GM12872 (cell line): ENCODE results near the gene UPP2.

Source experiments
- TF ChIP-seq, protein P1 (sequence below): IDR thresholded peaks from 3 replicates; pipeline ENCODE4 v1.5.1; 2011; ENCODE audit warnings: low read depth, mild to moderate bottlenecking, low read length, moderate library complexity; ENCODE audit not compliant: insufficient read depth

Gene UPP2

DNA sequence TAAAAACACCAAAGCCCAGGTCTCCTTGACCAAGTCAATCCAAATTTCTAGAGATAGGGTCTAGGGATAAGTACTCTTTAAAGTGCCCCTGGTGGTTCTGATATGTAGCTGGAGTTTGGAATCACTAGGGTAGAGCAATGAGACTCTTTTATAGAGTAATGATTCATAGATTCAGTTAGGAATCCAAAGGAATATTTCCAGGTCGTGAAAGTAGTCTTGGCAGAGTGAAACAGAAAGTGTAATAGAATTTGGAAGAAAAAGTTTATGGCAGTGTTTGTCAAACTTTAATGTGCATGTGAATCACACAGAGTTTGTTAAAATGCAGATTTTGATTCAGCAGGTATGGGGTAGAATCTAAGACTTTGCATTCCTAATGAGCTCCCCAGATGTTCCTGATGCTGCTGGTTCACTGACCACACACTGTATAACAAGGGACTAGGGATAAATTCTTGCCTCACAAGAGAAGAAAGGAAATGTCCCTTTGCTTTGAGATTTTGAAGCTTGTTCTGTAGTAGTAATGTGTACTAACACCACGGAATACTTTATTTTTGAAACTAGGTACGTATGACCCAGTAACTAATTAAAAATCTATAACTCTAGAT, 1.8 kb downstream of the UPP2 start:
- TF ChIP-seq, protein P1, sequence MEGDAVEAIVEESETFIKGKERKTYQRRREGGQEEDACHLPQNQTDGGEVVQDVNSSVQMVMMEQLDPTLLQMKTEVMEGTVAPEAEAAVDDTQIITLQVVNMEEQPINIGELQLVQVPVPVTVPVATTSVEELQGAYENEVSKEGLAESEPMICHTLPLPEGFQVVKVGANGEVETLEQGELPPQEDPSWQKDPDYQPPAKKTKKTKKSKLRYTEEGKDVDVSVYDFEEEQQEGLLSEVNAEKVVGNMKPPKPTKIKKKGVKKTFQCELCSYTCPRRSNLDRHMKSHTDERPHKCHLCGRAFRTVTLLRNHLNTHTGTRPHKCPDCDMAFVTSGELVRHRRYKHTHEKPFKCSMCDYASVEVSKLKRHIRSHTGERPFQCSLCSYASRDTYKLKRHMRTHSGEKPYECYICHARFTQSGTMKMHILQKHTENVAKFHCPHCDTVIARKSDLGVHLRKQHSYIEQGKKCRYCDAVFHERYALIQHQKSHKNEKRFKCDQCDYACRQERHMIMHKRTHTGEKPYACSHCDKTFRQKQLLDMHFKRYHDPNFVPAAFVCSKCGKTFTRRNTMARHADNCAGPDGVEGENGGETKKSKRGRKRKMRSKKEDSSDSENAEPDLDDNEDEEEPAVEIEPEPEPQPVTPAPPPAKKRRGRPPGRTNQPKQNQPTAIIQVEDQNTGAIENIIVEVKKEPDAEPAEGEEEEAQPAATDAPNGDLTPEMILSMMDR = no peak

DNA sequence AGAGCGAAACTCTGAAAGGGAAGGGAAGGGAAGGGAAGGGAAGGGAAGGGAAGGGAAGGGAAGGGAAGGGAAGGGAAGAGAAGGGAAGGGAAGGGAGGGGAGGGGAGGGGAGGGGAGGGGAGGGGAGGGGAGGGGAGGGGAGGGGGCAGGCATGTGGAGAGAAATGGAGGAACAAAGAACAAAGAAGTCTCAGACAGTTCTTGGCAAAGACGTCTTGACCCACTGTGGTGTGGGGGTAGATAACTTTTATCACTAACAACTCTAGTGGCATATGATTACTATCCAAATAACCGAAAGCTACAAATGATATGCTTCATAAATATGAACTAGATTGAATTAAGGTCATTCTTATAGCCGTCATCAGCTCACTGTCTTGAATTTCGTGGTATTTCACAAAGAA, 3.2 kb downstream of the UPP2 start:
- TF ChIP-seq, protein P1 = no peak

DNA sequence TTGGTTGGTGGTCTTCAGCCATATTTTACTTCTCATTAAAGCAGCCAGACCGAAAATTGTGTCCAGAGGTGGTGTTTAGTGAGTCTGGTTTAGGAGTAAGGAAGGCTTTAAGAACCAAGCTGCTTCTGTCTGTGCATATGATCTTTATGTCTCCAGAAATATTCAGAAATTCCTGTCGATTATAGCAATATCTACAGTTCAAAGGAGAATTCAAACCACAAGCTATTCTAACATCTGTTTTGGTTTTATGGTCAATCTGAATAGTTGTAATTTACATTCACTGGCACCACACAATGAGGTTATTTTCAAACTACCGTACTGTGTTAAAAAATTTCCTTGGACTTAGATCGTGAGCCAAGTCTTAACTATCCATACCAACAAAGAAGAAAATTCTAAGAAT, 11.3 kb downstream of the UPP2 start:
- TF ChIP-seq, protein P1 = no peak

DNA sequence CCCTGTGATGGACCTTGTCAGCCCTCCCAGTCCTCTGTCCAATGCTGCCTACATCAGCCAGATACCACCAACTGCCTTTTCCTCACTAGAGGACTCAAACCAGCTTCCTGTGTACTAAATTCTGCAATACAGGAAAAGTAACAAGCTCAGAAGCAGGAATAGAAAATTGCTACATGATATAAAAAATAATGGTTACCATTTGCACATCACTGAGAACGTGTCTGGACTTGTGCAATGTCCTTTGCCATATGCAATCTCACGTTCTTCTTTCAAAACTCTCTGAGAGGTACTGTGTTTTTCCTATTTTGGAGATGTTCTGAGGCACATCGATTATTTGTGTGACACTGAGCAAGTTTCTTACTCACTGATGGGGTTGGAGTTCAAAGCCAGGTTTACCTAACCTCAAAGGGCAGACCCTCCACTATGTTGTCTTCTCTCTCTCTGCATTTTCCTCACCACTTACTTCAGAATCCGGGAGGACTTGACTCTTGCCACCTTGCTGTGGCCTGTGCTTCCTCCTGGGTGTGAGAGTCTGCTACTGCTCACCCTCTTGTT, 12.1 kb downstream of the UPP2 start:
- TF ChIP-seq, protein P1 = no peak

DNA sequence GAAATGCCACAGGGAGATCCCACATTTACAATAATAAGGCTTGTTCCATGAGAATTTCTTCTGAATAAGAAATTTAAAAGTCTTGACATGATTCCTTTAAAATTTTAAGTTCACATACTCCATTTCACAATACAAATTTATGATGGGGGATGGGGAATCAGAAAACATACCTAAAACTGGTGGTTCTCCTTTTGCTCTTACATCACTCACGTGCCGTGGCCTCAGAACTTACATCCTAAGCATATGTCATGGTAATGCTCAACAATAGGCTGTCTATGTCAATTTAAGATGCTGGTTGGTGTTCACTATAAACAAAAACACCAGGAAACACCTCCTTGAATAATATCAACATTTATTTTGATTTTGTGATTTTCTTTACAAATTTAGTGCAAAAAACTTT, 12.8 kb downstream of the UPP2 start:
- TF ChIP-seq, protein P1 = no peak

DNA sequence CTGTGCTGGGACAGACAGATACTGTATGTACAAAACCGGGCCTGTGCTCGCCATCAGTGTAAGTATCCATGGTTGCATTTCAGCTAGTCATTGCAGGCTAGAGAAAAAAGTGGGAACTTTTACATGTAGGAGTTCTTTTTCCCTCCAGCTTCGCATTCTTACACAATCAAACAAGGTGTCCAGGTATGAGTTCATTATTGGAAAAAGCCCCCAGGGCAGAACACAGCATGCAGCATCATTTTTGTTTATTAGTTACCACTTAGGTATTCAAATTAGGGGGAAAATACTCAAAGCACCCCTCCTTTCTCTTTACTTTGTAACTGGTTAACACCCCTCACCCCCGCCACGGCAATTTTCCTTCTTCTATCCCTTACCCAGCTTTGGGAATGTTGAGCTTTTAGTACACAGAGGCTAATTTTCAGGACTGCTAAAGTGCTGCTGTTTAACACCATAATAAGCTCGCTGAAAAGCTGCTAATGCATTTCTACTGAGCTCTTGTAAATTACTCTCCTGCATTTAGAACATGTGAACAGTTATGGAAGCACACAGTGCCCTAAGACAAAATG, 13.6 kb downstream of the UPP2 start:
- TF ChIP-seq, protein P1 = no peak

DNA sequence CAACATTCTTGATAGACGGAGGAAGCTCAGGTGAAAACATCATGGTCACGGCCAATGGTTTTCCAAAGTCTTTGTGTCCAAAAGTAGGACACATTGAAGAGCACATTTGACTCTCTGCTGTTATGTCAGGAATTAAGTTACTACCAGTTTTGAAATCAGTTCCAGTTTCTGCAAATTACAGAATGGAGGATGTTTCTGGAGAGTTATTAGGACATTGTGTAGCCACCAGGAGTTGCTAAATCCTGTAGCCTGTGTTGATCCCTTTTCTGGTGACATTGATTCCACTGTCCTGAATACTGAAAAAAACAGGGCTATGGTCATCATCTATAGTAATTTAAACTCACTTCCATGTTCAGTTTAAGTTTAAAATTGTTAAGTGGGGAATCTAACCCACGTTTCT, 15.3 kb downstream of the UPP2 start:
- TF ChIP-seq, protein P1 = no peak
